DOHH2 (cell line): ENCODE data around the gene PAEP.

ENCODE experiments used
- CTCF ChIP-seq: fragments of 200-600 bp; sonication (generic); IDR thresholded peaks from one replicate; pipeline ENCODE4 v1.5.1; 2014; ENCODE audit warnings: antibody characterized with exemption, mild to moderate bottlenecking, low read depth, low read length; ENCODE audit not compliant: poor library complexity, severe bottlenecking
- EZH2phosphoT487 ChIP-seq: fragments of 200-600 bp; sonication (generic); IDR thresholded peaks from 2 replicates; pipeline ENCODE4 v1.6.1; 2017; ENCODE audit warnings: borderline replicate concordance, mild to moderate bottlenecking, antibody characterized with exemption, low read length, moderate library complexity, mixed read lengths

DNA sequence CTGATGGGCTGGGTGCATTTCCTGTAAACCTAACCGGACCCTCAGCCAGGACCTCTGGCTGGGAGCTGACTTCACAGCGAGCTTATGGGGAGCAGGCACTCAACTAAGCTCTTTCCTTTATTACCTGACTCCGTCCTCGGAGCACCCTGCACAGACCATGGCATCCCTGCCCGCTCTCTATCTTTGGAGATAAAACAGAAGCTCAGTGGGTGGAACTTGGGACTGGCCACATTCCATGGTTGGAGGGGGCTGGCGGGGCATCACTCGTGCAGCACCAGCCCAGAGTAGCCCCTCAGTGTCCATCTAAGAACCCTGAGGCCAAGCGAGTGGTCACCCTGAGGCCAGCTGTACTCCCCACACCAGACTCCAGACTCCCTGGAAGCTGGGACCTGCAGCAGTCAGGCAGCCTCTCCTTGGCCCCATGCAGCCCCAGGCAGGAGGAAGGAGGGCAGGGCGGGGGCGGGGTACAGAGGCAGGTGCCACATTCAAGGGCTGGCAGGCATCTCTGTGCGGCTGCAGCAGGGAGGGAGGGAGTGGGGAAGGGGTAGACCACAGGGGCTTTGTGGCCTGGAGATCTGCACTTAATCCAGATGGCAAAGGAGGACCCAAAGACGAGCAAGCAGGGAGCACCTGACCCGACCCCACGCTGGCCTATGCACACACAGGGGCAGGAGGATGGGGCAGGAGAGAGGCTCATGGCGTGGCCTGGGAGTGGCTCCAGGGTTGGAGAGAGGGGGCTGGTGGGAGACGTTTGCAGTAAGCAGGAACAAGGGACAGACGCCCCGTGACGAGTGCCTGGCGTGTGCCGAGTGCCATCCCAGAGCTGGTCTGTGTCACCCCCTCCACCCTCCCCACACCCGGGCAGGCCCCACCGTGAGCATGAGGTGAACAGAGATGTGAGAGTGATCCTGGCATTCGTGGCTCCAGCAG lies 51.7 kb downstream of the PAEP start:
- no peak for TF ChIP-seq CTCF
- TF ChIP-seq EZH2phosphoT487 = no peak
